Germinal center (tissue), 1 donor: ENCODE results near the gene TMEM231.
"Not testable (repeated sequence)": the region's sequence is repeated elsewhere in the genome, so short reads cannot be mapped to it uniquely, and the experiment has no call there.

Source experiments
- DNase-seq: peaks from one replicate; pipeline ENCODE4 v3.0.0; 2012; ENCODE audit warnings: mixed read lengths, low spot score

TMEM231 gene, protein sequence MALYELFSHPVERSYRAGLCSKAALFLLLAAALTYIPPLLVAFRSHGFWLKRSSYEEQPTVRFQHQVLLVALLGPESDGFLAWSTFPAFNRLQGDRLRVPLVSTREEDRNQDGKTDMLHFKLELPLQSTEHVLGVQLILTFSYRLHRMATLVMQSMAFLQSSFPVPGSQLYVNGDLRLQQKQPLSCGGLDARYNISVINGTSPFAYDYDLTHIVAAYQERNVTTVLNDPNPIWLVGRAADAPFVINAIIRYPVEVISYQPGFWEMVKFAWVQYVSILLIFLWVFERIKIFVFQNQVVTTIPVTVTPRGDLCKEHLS

DNA sequence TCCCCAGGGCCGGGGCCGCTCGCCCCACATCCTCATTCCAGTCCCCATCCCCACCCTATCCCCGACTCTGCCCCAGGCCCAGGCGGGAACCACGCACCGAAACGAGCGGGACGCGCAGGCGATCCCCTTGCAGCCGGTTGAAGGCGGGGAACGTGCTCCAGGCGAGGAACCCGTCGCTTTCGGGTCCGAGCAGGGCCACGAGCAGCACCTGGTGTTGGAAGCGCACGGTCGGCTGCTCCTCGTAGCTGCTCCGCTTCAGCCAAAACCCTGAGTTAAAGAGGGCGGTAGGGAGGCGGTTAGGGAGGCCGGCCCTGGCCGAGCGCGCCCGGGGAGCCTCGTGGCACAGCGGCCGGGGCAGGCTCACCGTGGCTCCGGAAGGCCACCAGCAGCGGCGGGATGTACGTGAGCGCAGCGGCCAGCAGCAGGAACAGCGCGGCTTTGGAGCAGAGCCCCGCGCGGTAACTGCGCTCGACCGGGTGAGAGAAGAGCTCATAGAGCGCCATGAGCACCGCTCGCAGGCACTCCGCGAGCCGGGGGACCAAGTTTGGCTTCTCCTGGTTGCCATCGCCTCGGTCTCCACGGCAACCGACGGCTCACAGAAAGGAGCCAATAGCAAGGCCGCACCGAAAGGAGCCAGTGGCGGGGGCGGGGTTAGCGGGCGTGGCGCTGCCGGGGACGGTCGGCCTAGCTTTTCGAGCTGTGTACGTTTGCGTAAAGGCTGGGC lies at the start of gene TMEM231:
TMEM231 (minus strand) TSS at position 546 of the 724 bp plus-strand sequence; CDS start at position 503, 43 bp downstream.
- DNase-seq, result peak; percentile 97

DNA sequence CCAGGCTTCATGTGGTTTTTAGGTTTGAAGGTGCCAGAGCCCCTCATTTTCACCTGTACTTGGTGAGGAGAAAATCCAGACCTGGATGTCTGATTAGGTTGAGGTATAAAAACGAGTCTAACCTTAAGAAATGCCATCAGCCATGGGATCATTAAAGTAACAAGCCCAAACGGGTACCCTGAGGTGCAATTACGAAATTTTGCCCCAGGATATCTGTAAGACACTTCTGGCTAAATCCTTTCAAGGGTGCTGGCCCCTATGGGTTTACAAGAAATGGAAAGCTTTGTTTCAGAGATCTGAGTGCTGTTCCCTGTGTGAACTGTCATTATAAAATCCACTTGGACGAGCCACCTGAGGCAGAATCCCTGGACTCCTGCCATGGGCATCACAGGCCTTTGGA lies 47.2 kb upstream of the TMEM231 start:
- no peak for DNase-seq

DNA sequence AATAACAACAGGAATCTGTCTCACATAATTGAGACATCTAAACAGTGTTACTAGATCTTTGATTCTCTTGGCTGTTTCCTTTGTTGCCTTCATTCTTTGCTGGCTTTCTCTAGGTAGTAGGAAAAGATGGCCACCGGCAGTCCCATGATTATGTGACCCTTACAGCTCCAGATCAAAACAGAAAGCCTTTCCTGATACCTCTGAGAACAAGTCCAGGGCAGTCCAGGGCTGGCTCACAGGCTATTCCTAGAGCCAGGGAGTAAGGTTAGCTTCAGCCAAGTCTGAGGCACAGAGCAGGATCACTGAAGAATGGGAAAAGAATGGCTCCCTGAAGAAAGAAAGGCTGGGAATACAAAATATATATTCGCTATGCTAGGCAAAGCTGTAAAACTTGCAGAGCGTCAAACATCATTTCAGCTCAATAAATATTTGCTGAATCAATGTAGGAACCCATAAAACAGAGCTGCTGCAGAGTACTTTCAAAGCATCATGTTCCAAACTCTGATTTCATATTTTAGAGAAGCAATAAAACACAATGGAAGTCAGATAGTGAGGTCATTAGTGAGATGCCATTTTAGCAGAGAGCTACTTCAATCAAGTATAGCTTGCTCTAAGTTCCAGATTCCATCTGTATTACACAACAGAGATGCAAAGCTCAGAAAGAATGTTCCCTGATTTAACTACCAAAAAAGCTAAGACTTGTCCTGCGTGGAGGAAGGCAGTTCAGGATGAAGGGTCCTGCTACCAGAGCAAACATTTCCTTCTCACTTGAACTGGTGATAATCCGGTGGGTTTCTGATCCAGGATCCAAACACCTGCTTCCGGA lies 43.6 kb upstream of the TMEM231 start:
- DNase-seq, result no peak

DNA sequence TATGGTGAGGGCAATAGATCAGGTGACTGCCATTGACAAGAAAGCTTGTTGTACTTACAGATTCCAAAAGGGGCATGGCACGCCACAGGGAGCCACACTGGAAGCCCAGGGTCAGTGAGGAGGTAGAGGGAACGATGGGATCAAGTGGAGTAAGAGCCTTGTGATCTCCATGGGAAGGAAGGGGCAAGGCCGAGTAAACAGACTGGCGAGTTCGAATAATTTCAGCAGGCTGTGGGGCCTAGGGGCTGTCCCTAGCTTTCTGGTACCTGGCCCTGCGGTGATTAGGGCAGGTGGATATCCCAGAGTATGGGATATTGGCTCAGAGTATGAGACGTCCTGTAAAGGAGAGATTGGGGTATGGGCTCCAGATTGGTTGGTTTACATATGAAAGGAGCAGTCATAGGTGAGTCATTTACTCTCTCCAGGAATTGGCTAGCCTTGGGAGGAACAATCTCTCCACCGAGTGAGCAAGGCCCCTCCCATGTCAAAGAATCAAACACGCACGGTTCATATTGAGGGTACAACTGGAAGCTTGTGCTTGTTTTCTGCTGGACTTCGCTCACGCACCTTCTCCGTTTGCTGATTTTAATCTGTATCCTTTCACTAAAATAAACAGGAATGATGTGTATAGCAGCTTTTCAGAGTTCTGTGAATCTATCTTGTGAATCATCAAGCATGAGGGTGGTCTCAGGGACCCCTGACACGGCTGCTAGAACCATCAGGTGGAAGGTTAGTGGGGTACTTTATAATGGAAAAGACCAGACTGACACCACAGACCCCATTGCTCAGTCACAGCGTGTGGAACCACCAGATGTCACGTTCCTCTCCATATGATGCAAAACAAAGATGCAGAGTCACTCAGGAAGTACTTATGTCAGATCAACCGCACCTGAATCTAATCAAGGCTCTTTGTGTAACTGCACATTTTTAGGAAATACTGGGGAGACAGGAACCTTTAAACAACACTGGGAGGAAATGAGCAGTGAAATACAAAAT lies 38.1 kb upstream of the TMEM231 start:
- no peak for DNase-seq

DNA sequence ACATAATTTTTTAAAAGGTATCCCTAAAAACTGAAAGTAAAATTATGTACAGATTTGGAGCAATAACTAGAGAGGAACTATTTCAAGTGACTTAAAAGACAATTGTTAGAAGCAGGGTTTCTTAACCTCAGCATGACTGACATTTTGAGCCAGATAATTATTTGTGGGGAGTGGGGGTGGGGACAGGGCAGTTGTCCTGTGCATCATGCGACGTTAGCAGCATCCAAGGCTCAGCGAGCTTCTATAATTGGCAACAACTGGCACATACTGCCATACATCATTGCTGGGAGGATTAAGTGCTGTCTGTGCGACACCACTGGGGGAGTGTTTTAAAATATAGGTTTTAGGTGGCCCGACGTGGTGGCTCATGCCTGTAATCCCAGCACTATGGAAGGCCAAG lies 37.3 kb upstream of the TMEM231 start:
- no peak for DNase-seq

DNA sequence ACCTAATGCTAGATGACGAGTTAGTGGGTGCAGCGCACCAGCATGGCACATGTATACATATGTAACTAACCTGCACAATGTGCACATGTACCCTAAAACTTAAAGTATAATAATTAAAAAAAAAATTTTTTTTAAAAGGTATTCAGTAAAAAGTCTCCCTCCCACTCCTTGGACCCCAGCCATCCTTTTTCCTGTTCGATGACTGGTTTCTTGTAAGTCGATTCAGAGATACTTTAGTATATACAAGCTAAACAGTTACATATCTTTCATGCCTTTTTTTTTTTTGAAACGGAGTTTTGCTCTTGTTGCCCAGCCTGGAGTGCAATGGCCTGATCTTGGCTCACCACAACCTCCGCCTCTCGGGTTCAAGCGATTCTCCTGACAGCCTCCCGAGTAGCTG lies 35.9 kb upstream of the TMEM231 start:
- DNase-seq, result not testable (repeated sequence)

DNA sequence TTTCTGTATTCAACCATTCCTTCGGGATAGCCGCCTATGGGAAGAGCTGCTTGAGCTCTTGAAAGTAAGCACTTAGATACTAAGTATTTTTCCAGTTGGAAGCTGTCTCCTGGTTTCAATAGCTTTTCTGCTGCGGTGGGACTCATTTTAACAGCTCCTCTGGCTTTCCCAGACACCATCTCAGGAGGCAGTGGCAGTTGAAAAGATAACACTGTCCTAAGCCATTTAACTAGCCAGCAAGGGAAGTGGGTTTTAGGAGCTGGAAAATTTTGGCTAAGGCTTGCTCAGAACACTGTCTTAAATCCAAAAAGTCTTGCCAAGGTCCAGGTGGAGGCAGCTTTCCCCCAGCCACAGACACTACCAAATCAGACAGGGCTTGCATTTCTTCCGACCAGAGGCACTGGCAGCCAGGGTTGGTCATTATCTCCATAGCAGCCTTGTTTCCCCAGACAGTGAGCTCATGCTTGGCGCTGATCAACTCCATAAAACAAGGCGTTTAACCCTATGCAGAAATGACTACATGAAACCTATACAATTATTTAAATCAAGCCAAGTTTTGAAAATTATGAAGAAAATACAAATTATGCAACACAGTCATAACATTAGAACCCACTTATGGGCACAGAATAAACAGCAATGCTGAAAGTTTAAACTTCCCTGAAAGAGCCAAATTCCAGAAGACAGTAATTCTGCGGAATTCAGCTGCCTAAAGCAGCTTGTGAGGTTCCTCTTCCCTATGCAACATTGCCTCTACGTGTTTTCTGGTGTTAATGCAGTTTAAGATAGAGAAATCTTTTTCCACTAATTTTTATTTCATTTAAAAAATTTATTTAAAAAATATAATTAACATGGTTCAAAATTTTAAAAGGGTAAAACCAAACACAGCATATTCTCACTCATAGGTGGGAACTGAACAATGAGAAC lies 35.1 kb upstream of the TMEM231 start:
- no peak for DNase-seq

DNA sequence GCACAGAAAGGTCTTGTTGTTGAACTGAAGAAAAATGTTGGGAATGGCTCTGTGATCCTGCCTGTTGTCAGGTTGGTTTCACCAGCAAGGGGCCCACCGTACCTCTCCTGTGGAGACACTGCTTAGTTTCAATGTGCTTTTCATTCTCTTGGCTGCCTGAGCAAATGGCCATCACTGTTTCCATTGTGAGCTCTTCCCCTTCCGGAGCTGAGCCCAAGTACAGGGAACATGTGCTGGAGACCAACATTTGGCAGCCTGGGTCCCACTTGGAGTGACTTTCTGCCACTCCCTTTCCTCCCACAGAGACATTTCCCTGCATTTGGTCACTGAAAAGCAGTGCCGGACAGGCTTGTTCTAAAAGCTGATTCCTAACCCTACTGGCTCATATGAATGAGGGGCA lies 33.3 kb upstream of the TMEM231 start:
- DNase-seq, result no peak

DNA sequence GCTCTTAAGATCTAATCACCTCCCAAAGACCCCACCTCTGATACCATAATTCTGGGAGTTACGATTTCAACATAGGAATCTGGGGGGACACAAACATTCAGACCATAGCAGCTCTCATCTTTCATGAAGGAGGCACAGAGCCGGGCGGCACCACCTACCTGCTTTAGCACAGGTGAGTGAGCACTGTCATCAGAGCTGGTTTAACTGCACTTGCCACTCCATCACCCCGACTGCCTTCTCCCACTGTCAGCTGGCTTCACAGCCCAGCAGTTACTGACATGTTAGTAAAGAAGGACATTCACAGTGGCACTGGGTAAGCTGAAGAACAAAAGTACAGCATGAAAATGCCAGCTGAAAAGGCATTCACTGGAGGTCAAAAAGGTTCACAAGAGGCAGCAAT lies 32.7 kb upstream of the TMEM231 start:
- no peak for DNase-seq

DNA sequence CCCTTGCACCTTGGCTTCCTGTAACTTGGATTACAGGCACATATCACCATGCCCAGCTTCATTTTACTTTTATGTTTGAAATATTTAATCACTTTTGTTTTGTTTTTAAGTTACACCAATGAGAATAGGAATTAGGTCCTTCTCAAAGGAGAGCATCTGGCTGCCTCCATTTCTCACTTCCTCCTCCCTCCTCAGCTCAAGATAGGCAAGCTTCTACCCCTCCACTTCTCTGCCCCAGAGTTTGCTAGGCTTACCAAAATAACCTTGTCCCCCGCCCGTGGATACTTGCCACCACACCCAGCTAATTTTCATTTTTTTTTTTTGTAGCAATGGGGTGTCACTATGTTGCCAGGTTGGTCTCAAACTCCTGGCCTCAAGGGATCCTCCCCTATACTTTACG lies 28.1 kb upstream of the TMEM231 start:
- peak; percentile 24 for DNase-seq

DNA sequence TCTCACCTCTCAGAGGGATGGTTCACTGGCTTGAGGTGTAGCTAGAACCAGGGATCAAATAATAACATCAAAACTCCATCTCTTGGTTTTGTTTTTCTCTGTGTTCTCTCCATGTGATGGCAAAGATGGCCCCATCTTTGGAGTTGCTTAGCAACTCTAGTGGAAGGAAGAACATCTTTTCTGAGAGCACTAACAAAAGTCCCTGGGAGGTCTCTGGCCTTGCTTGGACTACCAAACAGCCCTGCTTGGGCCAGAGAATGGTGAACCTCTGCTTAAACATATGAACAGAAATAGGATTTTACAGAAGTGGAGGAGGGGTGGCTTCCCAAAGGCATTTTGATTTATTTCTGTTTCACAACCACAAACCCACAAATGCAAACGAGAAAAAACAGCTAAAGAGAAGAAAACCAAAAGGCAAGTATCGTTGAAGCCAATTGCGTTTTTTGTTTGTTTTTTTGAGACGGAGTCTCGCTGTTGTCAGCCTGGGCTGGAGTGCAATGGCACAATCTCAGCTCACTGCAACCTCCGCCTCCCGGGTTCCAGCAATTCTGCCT lies 23.3 kb upstream of the TMEM231 start:
- no peak for DNase-seq

DNA sequence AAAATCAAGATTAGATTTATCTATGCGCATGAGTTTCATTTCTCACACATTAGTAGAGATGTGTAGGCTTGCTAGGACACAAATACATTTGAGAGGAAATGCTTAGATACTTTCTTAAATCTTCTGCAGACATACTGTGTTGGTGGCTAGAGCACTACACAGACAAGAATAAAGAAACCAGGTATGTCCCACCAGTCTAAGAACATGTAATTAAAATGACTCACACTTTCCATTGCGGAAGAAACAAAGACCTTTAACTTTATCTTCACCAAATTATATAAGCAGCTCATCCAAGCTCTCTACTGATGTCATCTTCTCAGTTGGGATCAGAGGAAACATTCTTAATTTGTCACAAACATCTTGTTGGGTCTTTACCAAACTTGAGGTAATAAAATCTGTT lies 22.7 kb upstream of the TMEM231 start:
- DNase-seq, result no peak

DNA sequence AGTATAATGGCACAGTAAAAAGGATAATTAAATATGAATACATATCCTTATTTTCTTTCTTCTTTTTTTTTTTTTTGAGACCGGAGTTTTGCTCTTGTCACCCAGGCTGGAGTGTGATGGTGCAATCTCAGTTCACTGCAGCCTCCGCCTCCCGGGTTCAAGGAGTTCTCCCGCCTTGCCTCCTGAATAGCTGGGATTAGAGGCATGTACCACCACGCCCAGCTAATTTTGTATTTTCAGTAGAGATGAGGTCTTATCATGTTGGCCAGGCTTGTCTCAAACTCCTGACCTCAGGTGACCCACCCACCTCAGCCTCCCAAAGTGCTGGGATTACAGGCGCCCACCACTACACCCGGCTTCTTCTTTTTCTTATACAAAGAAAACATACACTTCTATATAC lies 22.2 kb upstream of the TMEM231 start:
- DNase-seq, result no peak

DNA sequence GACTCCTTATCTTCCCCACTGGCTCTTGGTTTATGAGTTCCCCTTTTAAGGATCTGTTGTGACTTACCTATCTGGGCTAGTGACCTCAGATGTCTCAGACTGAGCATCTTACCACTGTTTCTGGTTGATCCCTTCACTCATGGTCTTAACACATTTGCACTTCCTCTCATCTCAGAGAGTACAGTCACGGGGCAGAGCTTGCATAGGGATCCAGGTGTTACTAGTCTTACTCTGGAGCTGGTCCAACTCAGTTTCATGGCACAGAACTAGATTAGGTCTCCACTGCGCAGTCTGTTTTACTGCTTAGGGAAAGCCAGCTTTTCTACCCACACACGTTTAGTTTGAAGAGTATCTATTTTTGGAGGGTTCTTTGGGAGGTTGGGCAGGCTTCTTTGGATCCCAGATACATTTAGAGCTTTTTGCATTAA lies 20.3 kb upstream of the TMEM231 start:
- DNase-seq, result no peak

DNA sequence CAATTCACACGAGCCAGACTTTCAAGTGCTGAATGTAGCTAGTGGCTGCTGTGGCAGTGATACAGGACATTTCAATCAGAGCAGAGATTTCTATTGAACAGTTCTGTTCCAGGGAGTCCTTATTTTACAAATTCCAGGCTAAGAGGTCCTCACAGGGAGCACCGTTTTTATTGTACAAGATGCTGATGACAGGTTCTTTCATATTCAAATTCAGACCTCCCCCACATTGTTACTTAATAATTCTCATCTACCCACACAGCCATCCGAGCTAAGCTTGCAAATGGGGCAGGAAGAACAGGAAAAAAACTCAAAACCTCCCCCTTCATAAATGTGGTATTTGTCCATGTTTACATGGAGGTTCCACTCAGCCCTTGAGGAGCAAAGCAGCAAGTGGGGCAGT lies 19.9 kb upstream of the TMEM231 start:
- no peak for DNase-seq

DNA sequence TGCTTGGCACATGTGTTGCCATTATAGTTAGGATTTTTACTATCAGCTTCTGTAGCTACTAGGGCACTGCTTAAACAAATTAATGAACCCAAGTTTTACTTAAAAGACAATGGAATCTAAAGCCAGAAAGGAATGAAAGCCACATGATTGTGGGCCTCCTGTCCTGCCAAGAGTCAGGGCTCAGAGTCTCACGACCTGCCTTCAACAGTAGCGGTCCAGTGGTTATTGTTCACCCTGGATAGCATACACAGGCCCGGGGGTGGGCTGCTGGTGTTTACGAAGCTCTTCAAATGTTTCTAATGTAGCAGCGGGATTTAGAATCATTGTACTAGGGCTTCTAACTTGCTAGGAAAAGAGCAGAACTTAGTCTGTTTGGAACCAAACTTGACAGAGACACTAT lies 17.9 kb upstream of the TMEM231 start:
- DNase-seq, result no peak

DNA sequence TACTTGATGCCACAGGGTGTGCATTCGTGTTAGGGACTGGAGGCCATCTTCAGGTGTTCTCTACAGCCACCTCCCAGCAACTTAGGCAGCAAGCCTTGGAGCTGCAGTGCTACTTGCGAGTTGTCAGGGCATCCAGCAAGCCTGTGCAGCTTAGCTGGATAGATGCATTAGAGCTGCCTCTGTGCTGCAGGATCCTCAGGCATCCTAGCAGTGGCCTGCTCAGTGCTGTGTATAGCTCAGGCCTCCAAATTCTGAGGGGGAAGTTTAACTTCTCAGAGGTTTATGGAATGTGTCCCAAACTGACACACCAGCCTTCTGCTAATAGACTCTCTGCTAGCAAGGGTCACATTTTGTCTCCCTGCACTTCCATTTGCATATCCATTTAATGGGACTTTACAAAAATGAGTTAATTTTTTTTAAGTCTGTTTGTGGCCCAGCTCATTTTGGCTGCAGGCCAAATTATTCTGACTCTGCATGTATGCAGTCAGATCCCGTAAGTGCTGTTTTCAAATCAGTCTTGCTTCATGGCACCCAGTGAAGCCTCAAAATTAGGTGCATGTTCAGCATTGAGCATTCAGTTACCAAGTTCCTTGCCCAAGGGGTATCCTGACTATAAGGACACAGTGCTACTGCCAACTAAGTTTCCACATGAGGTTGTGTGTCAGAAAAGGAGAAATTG lies 17.0 kb upstream of the TMEM231 start:
- no peak for DNase-seq

DNA sequence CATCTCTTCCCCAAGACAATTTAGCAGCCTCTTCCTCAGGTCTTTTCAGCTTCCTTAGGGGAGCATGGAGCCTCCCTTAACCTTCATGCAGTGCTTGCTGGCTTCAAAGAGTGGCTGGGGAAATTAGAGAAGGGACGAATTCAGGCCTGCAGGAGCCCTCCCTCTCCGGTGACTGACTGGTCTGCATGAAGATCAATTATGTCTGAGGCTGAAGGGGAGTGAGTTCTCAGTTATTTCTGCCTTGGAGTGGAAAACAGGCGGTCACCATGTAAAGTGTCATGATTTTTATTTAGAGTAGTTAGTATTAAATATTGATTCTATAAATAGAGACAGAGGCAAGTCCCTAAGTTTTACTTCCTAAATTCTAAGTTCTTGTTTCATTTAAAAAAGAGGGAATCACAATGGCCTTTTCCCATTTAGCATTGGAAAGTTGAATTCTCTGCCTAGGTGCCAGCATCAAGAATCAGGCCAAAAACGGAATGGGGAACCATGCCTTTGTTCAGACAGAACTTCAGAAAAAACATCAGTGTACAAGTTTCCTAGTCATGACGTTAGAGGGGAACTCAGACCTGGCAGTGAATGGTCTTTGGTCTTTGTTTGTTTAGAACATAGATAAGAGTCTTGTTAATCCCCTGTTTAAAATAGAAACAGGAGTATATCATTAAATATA lies 14.5 kb upstream of the TMEM231 start:
- peak; percentile 40 for DNase-seq

DNA sequence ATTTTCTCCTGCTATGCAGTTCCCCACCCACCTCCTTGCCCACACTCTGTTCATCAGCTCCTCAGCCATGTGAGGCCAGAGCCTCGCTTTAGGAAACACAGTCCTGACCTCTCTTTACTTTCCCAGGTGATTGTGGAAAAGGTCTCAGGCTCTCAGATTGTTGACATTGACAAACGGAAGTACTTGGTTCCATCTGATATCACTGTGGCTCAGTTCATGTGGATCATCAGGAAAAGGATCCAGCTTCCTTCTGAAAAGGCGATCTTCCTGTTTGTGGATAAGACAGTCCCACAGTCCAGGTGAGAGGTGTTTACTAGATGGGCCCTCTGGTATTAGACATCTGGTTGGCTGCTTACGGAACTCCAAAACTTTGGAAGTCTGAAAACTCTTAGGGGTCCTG lies 11.9 kb upstream of the TMEM231 start:
- DNase-seq, result no peak
